Activated CD4-positive, alpha-beta T cell treated with anti-CD3 and anti-CD28 coated beads, Interleukin-2, Interleukin-4, amounts not matched to agents 100 ng/mL and 50 ng/mL, durations not matched to agents 16 hours and 8 hours (primary cell): ENCODE results near the gene BARX1.
"Not testable (repeated sequence)": the region's sequence is repeated elsewhere in the genome, so short reads cannot be mapped to it uniquely, and the experiment has no call there.

Source experiments
- DNase-seq: peaks from one replicate; pipeline ENCODE4 v3.0.0-alpha.2; 2020; ENCODE audit warnings: low spot score

Gene BARX1

GRCh38 chr9:93965830-93966577 is 10.8 kb upstream of the BARX1 start:
- no peak for DNase-seq

GRCh38 chr9:93964685-93965084 is 9.5 kb upstream of the BARX1 start:
- no peak for DNase-seq

- DNase-seq, result no peak
These were observed 8.8 kb upstream of the BARX1 start for GRCh38 chr9:93963969-93964368.

GRCh38 chr9:93963489-93963888 is 8.3 kb upstream of the BARX1 start:
- not testable (repeated sequence) for DNase-seq

- peak; percentile 79 for DNase-seq
These were observed 7.6 kb upstream of the BARX1 start for GRCh38 chr9:93962561-93963440.

GRCh38 chr9:93962017-93962416 is 6.9 kb upstream of the BARX1 start:
- DNase-seq, result no peak

GRCh38 chr9:93960971-93961841 is 6.1 kb upstream of the BARX1 start:
- no peak for DNase-seq

GRCh38 chr9:93960221-93960970 is 5.2 kb upstream of the BARX1 start:
- DNase-seq, result no peak

- DNase-seq, result no peak
These were observed 4.6 kb upstream of the BARX1 start for GRCh38 chr9:93959739-93960154.

GRCh38 chr9:93958819-93959682 is 3.9 kb upstream of the BARX1 start:
- DNase-seq, result no peak

- no peak for DNase-seq
These were observed 3.1 kb upstream of the BARX1 start for GRCh38 chr9:93958121-93958818.

- DNase-seq, result no peak
These were observed 1.0 kb upstream of the BARX1 start for GRCh38 chr9:93955981-93956784.

GRCh38 chr9:93954434-93955061 is 607 bp downstream of the BARX1 start:
- DNase-seq, result no peak

GRCh38 chr9:93953496-93954433 is 1.4 kb downstream of the BARX1 start:
- no peak for DNase-seq

- no peak for DNase-seq
These were observed 2.2 kb downstream of the BARX1 start for GRCh38 chr9:93952784-93953495.

GRCh38 chr9:93952119-93952783 is 2.9 kb downstream of the BARX1 start:
- DNase-seq, result no peak
